Breast epithelium (tissue), 3 donors: ENCODE data around the gene GAPT.

Experiments used
- POLR2AphosphoS5 ChIP-seq, 3 donors: sonication (generic); formaldehyde crosslinking; IDR thresholded peaks; one replicate each; pipeline ENCODE4 v1.6.1; 2017; ENCODE audit warnings: antibody characterized with exemption in 3 of 3
- TF ChIP-seq, protein P1 (sequence below), 3 donors: fragments of 450-650 bp; IDR thresholded peaks; one replicate each; pipeline ENCODE4 v1.5.1; 2016 to 2017; ENCODE audit warnings: antibody characterized with exemption in 3 of 3, mild to moderate bottlenecking in 3 of 3, moderate library complexity in 3 of 3

DNA sequence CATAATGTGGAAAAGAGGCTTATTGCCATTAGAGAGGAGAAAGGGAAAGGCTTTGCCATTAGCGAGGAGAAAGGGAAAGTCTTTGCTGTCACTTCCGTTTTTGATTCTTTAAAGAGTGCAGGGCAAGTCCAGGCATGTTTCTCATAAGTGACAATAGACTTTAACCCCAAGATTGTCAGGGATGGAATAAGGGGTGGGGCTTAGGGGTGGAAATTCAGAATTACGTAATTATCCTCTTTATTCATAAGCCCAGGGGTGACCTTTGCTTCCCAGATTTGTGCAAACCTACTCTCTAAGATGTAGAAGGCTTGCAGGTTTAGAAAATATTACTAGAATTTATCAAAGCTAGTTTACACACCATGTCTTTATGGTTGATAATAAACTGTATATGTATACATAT lies 29.1 kb upstream of the GAPT start:
- TF ChIP-seq, protein P1, sequence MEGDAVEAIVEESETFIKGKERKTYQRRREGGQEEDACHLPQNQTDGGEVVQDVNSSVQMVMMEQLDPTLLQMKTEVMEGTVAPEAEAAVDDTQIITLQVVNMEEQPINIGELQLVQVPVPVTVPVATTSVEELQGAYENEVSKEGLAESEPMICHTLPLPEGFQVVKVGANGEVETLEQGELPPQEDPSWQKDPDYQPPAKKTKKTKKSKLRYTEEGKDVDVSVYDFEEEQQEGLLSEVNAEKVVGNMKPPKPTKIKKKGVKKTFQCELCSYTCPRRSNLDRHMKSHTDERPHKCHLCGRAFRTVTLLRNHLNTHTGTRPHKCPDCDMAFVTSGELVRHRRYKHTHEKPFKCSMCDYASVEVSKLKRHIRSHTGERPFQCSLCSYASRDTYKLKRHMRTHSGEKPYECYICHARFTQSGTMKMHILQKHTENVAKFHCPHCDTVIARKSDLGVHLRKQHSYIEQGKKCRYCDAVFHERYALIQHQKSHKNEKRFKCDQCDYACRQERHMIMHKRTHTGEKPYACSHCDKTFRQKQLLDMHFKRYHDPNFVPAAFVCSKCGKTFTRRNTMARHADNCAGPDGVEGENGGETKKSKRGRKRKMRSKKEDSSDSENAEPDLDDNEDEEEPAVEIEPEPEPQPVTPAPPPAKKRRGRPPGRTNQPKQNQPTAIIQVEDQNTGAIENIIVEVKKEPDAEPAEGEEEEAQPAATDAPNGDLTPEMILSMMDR (IDR thresholded peaks at IDR 0.05): no peak
- no peak for TF ChIP-seq POLR2AphosphoS5 (IDR thresholded peaks at IDR 0.05)
